ENCODE data around the gene IRAK2. TPM values are rescaled to one million over a fixed set of nuclear protein-coding genes. Genes with fewer than 3 reads are reported as not detected.
A peak's percentile ranks its signal among the peaks of the same experiment; 100 is the strongest.

The IRAK2 gene
- total RNA-seq, 1 experiment from 2014 or later: 0.61 TPM

- no peak within 1 kb of the TSS for H2BK12ac ChIP-seq (ENCODE audit: insufficient read length, low read depth, low read length)
- no peak within 1 kb of the TSS for H2BK5ac ChIP-seq (ENCODE audit: insufficient read length, low read length)
- no peaks in the 10 kb centered on the region for H3K4me1 ChIP-seq (ENCODE audit: insufficient read depth, low read length)
- H4K91ac ChIP-seq (ENCODE audit: insufficient read length, low read depth, low read length): no peak within 1 kb of the TSS
- H3K27ac ChIP-seq (ENCODE audit: insufficient read length, low read depth, low read length): no peak within 1 kb of the TSS
- WGBS (ENCODE audit: extremely low coverage, insufficient read length, low lambda C conversion rate): no CpG with 5 or more reads among the region's 54 CpGs
- no peak for TF ChIP-seq CTCF (conservative IDR thresholded peaks at IDR 0.05)
- DNase-seq: peak; percentile 91
- H3K79me2 ChIP-seq (ENCODE audit: insufficient read depth, low read length): peaks cover 15% of the 10 kb centered on the region; the same call in 1 of the 2 replicates
- no peak within 1 kb of the TSS for H3K4ac ChIP-seq (ENCODE audit: low read depth, low read length)
- H3K23ac ChIP-seq (ENCODE audit: insufficient read length, low read depth, low read length): no peak within 1 kb of the TSS
- H2BK20ac ChIP-seq (ENCODE audit: low read depth, low read length, poor library complexity, severe bottlenecking): no peak within 1 kb of the TSS
- H3T11ph ChIP-seq (ENCODE audit: low read length): no peak within 1 kb of the TSS
- Mint-ChIP-seq H3K27ac (peak within 1 kb of the TSS; percentile 89 to 99 (median 99)), H3K36me3 (ENCODE audit: insufficient read depth in 1 of 3, low read depth in 3 of 3) (peaks cover 4 to 14% (median 4%) of the 10 kb centered on the region in 3 experiments; a peak in 5 of 7 replicates), H3K4me3 (peak within 1 kb of the TSS; percentile 98 to 100), H3K9me3 (no peaks in the 10 kb centered on the region), H3K4me1 (peaks cover 9 to 10% of the 10 kb centered on the region in 2 experiments), H3K27me3 (ENCODE audit: low read depth) (peaks cover 2% of the 10 kb centered on the region; the same call in 1 of the 2 replicates)
- H4K5ac ChIP-seq (ENCODE audit: insufficient read length, low read depth, low read length): no peak within 1 kb of the TSS
- peak within 1 kb of the TSS; percentile 69 for H3K14ac ChIP-seq (ENCODE audit: insufficient read depth, low read length)
- H2AFZ ChIP-seq (ENCODE audit: low read length): peak within 1 kb of the TSS; percentile 83
- H3K56ac ChIP-seq (ENCODE audit: insufficient read length, low read depth, low read length): no peak within 1 kb of the TSS
- H4K20me1 ChIP-seq (ENCODE audit: control insufficient read depth, insufficient read depth, insufficient read length): no peaks in the 10 kb centered on the region
- peak within 1 kb of the TSS; percentile 74 for H3K9ac ChIP-seq (ENCODE audit: extremely low read depth, insufficient read length, low read length)
- H4K8ac ChIP-seq (replicated peaks; ENCODE audit: insufficient read length, low read depth, low read length): no peak within 1 kb of the TSS
- H3K27me3 ChIP-seq (ENCODE audit: insufficient read depth, low read length): no peaks in the 10 kb centered on the region
- H3K79me1 ChIP-seq (ENCODE audit: insufficient read depth, low read depth, low read length, poor library complexity, severe bottlenecking): peaks cover 4% of the 10 kb centered on the region
- no peak within 1 kb of the TSS for H2BK15ac ChIP-seq (ENCODE audit: low read depth, low read length)
- peaks cover 6% of the 10 kb centered on the region for H3K23me2 ChIP-seq (ENCODE audit: insufficient read length, low read depth, low read length, poor library complexity, severe bottlenecking)
- H2AK5ac ChIP-seq (ENCODE audit: insufficient read length, low read length): no peak within 1 kb of the TSS
- H2BK120ac ChIP-seq (ENCODE audit: low read depth, low read length, poor library complexity, severe bottlenecking): no peak within 1 kb of the TSS
- peak within 1 kb of the TSS; percentile 94 for H3K4me2 ChIP-seq (ENCODE audit: insufficient read depth, insufficient read length, low read length)
- H3K9me3 ChIP-seq (ENCODE audit: control insufficient read depth, low read depth, low read length): no peaks in the 10 kb centered on the region
- H3K18ac ChIP-seq (ENCODE audit: insufficient read length, low read depth, low read length): peak within 1 kb of the TSS; percentile 68
Observed at GRCh38 chr3:10115326-10116137, 49.2 kb upstream of the IRAK2 start, which contains the start of gene BRK1. Gene BRK1 (plus strand): TSS chr3:10115675. CDS start chr3:10115702, 27 bp downstream.

Measured in H9 (cell line).